K562 (cell line): ENCODE data around the gene CRYBA4. TPM values are rescaled to one million over a fixed set of nuclear protein-coding genes. Genes with fewer than 3 reads are reported as not detected.

ENCODE experiments used
- CBFA2T3 ChIP-seq: fragments of 450-650 bp; IDR thresholded peaks from 2 replicates; pipeline ENCODE4 v1.6.1; 2017
- CHD1 ChIP-seq: fragments of 200-600 bp; sonication (generic); IDR thresholded peaks from one replicate; pipeline ENCODE4 v1.6.1; 2012; ENCODE audit warnings: mild to moderate bottlenecking, moderate library complexity, low read length, inconsistent platforms
- ETS2 ChIP-seq: IDR thresholded peaks from 2 replicates; pipeline ENCODE4 v1.6.1; 2016; ENCODE audit warnings: borderline replicate concordance, missing genetic modification characterization, mild to moderate bottlenecking, moderate library complexity, missing compliant biosample characterization; ENCODE audit not compliant: poor library complexity, severe bottlenecking
- EZH2 ChIP-seq: IDR thresholded peaks from 2 replicates; pipeline ENCODE4 v1.6.1; 2012; ENCODE audit warnings: low read depth, mild to moderate bottlenecking, inconsistent platforms, low read length, borderline replicate concordance
- HLTF ChIP-seq: fragments of 450-650 bp; IDR thresholded peaks from 2 replicates; pipeline ENCODE4 v1.6.1; 2016
- ZNF184 ChIP-seq: sonication (generic); formaldehyde crosslinking; IDR thresholded peaks from 2 replicates; pipeline ENCODE4 v1.5.0; 2020; ENCODE audit warnings: missing genetic modification reagents
- polyA plus RNA-seq, 8 experiments: library from polyadenylated mRNA; depleted of rRNA in 4 of 8; stranded (reverse) in 5 of 8; unstranded in 3 of 8; fragments of >200 nt; fragmentation: Nextera tagmentation in 2 of 8; fragmentation: Illumina TruSeq in 1 of 8; extraction: Ambion mirVana in 2 of 8; extraction: Trizol in 1 of 8; gene quantifications; 2 replicates each; pipeline versions ENCODE4 v1.2.1 to v1.2.3, GENCODE V29; 2011 to 2014; ENCODE audit warnings: inconsistent platforms in 1 of 8, missing spikeins in 1 of 8
- total RNA-seq, 7 experiments: library from RNA; depleted of rRNA in 6 of 7; stranded (reverse); fragments of >200 nt in 6 of 7; fragmentation: Illumina TruSeq in 2 of 7; extraction: Trizol in 2 of 7; gene quantifications; 2 replicates each; pipeline versions ENCODE4 v1.2.1 to v1.2.3, GENCODE V29; 2011 to 2021; ENCODE audit warnings: low replicate concordance in 1 of 7
- TF ChIP-seq, protein P1 (sequence below), 2 experiments: fragments of 450-650 bp in 1 of 2; sonication (generic) in 1 of 2; formaldehyde crosslinking in 1 of 2; IDR thresholded peaks; 2 replicates each; pipeline versions ENCODE4 v1.7.1 to v1.9.0; 2016 to 2022; ENCODE audit warnings: inconsistent platforms in 1 of 2, mild to moderate bottlenecking in 1 of 2, missing genetic modification reagents in 1 of 2
- TF ChIP-seq, protein P2 (sequence below): fragments of 150-350 bp; conservative IDR thresholded peaks from 2 replicates; pipeline ENCODE4 v1.6.1; 2014; ENCODE audit warnings: low read length

CRYBA4 gene
- total and polyA plus RNA-seq, 9 of the 15 experiments (the other 6 are each of a cell fraction or from before 2014, with no cell fraction given): 0.59 to 3.3 (median 1.6) TPM

DNA sequence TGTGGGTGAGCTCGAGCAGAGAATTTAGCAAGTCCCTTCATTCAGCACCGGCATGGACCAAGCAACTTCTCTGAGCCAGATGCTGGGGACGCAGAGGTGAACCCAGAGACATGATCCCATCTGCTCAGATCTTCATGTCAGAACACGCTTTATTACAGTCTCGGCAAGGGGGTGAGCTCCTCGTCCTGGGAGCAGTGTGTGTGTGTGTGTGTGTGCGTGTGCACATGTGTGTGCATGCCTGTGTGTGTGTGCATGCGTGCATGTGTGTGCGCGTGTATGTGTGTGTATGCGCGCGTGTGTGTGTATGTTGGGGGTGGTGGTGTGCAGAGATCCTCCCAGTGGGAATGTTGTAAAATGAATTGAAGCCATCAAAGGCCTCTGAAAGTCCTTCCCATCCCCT, 45.4 kb downstream of the CRYBA4 start (continued):
- TF ChIP-seq, protein P1, sequence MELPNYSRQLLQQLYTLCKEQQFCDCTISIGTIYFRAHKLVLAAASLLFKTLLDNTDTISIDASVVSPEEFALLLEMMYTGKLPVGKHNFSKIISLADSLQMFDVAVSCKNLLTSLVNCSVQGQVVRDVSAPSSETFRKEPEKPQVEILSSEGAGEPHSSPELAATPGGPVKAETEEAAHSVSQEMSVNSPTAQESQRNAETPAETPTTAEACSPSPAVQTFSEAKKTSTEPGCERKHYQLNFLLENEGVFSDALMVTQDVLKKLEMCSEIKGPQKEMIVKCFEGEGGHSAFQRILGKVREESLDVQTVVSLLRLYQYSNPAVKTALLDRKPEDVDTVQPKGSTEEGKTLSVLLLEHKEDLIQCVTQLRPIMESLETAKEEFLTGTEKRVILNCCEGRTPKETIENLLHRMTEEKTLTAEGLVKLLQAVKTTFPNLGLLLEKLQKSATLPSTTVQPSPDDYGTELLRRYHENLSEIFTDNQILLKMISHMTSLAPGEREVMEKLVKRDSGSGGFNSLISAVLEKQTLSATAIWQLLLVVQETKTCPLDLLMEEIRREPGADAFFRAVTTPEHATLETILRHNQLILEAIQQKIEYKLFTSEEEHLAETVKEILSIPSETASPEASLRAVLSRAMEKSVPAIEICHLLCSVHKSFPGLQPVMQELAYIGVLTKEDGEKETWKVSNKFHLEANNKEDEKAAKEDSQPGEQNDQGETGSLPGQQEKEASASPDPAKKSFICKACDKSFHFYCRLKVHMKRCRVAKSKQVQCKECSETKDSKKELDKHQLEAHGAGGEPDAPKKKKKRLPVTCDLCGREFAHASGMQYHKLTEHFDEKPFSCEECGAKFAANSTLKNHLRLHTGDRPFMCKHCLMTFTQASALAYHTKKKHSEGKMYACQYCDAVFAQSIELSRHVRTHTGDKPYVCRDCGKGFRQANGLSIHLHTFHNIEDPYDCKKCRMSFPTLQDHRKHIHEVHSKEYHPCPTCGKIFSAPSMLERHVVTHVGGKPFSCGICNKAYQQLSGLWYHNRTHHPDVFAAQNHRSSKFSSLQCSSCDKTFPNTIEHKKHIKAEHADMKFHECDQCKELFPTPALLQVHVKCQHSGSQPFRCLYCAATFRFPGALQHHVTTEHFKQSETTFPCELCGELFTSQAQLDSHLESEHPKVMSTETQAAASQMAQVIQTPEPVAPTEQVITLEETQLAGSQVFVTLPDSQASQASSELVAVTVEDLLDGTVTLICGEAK (IDR thresholded peaks at IDR 0.05): no peak
- TF ChIP-seq, protein P1 (CRISPR knock-in tag; IDR thresholded peaks at IDR 0.05): no peak
- TF ChIP-seq ETS2 (tag) (no peak), CHD1 (no peak), EZH2 (no peak), CBFA2T3 (no peak), ZNF184 (CRISPR knock-in tag) (no peak), HLTF (no peak)
- TF ChIP-seq, protein P2, sequence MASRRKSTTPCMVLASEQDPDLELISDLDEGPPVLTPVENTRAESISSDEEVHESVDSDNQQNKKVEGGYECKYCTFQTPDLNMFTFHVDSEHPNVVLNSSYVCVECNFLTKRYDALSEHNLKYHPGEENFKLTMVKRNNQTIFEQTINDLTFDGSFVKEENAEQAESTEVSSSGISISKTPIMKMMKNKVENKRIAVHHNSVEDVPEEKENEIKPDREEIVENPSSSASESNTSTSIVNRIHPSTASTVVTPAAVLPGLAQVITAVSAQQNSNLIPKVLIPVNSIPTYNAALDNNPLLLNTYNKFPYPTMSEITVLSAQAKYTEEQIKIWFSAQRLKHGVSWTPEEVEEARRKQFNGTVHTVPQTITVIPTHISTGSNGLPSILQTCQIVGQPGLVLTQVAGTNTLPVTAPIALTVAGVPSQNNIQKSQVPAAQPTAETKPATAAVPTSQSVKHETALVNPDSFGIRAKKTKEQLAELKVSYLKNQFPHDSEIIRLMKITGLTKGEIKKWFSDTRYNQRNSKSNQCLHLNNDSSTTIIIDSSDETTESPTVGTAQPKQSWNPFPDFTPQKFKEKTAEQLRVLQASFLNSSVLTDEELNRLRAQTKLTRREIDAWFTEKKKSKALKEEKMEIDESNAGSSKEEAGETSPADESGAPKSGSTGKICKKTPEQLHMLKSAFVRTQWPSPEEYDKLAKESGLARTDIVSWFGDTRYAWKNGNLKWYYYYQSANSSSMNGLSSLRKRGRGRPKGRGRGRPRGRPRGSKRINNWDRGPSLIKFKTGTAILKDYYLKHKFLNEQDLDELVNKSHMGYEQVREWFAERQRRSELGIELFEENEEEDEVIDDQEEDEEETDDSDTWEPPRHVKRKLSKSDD: no peak
